Myocyte (in vitro differentiated cells): ENCODE data around the gene SLC48A1. TPM values are rescaled to one million over a fixed set of nuclear protein-coding genes. Genes with fewer than 3 reads are reported as not detected.

ENCODE experiments used
- DNase-seq: peaks from one replicate; pipeline ENCODE4 v3.0.0-alpha.2; 2012; ENCODE audit warnings: low read depth
- total RNA-seq: library from RNA; depleted of rRNA; stranded (reverse); fragments of >200 nt; gene quantifications from 2 replicates; pipeline ENCODE4 v1.2.3, GENCODE V29; 2014

SLC48A1 gene
- total RNA-seq, 1 donor from 2014 or later: 4.0 TPM

- no peak for DNase-seq
Measured at GRCh38 chr12:47821346-47821706, 48.3 kb downstream of the SLC48A1 start.

DNA sequence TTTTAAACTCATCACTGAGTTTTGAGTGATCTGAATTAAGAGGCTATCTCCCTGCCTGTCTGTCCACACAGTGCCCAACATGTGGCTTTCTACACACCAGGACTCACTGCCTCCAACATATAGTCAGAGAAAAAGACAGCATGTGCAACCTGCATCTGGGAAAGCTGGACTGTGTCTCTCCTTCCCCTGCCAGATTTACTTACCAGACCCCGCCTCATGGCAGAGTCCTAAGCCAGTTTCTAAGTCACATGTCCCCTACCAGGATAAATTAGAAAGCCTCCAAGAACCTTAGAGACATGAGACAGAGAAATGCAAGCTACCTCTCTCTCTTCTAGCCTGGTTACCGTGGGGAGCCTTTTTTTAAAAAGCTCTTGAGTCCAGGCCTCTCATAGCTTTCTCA lies 49.4 kb downstream of the SLC48A1 start:
- DNase-seq: no peak

GRCh38 chr12:47822863-47823262 lies 49.8 kb downstream of the SLC48A1 start:
- no peak for DNase-seq

- no peak for DNase-seq
Measured at GRCh38 chr12:47823422-47824086, 50.5 kb downstream of the SLC48A1 start.

DNA sequence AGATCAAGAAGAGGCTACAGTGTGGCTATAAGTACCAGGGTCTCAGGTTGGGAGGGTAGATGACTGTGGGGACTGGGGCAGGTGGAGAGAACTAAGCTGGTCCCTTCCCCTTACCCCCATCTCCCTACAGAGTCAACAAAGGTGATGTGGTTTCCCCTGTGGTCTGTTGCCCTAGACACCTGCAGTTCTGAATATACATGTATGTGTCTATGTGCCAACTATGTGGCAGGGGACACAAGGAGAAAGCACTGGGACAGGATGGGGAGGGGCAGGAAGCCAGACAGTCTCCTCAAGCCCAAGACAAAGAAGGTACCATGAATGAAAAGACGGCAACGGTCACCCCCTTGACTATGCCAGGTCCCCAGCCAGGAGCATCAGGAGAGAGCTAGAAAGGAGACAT lies 51.2 kb downstream of the SLC48A1 start:
- no peak for DNase-seq

DNA sequence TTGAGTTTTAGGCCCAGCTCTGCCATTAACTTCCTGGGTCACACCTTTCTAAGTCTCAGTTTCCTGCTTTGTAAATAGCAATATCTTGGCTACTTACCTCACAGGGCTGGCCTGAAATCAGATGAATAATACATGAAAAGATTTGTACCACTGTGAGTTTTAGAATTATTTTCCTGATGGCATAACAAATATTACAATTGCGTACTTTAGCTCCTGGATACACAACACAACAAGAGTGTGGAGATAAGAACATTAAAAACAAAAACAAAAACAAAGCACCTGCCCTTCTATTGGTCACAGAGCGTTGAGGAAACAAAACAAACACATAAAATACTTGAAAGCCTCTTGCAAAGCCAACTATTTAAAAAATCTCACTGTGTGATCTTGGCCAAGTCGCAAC lies 51.6 kb downstream of the SLC48A1 start:
- no peak for DNase-seq

- no peak for DNase-seq
Measured at GRCh38 chr12:47825173-47825639, 52.2 kb downstream of the SLC48A1 start.

GRCh38 chr12:47828008-47828975 lies 55.3 kb downstream of the SLC48A1 start:
- DNase-seq: no peak

- DNase-seq: peak; percentile 53
Measured at GRCh38 chr12:47828976-47829482, 56.0 kb downstream of the SLC48A1 start.

GRCh38 chr12:47829584-47829983 lies 56.5 kb downstream of the SLC48A1 start:
- DNase-seq: peak; percentile 69

Other genes starting within 250 kb of the SLC48A1 start
- gene RPAP3, start 67.2 kb upstream of the SLC48A1 start, total RNA-seq: 16.3 and 19.7 TPM in 2 replicates
- not detected in 2 replicates for gene ENDOU, start 47.7 kb upstream of the SLC48A1 start, total RNA-seq
- 0.47 and 0.62 TPM in 2 replicates for gene RAPGEF3, start 14.4 kb upstream of the SLC48A1 start, total RNA-seq
- gene HDAC7, start 46.7 kb downstream of the SLC48A1 start, total RNA-seq: 13.8 and 22.6 TPM in 2 replicates
- gene VDR, start 131.8 kb downstream of the SLC48A1 start, total RNA-seq: 17.6 and 22.1 TPM in 2 replicates
- gene TMEM106C, start 190.4 kb downstream of the SLC48A1 start, total RNA-seq: 56.4 and 57.9 TPM in 2 replicates
- 0.51 and 0.78 TPM in 2 replicates for gene COL2A1, start 231.2 kb downstream of the SLC48A1 start, total RNA-seq